ENCODE data around the gene MIOS. TPM values are rescaled to one million over a fixed set of nuclear protein-coding genes. Genes with fewer than 3 reads are reported as not detected.

Gene MIOS
- total and polyA plus RNA-seq, 5 donors = 9.4 to 26.0 (median 22.1) TPM

GRCh38 chr7:7582596-7582995 is 15.9 kb downstream of the MIOS start:
- Histone ChIP-seq H3K27me3 (ENCODE audit: control insufficient read depth, insufficient read depth) (no peaks in the 10 kb centered on the region), H3K4me3 (ENCODE audit: low read length) (no peak overlapping the region), H3K4me1 (ENCODE audit: control insufficient read depth, insufficient read depth, low read length) (peaks cover 1% of the 10 kb centered on the region), H3K9me3 (ENCODE audit: control insufficient read depth, low read length) (no peaks in the 10 kb centered on the region), H3K27ac (ENCODE audit: low read length) (no peak overlapping the region)
- intact Hi-C loops (cut with DNase I) = no loop called here
- DNase-seq (no peak), ATAC-seq (no peak)
- 73% methylated on average over 1 of the region's 1 CpG for WGBS

DNA sequence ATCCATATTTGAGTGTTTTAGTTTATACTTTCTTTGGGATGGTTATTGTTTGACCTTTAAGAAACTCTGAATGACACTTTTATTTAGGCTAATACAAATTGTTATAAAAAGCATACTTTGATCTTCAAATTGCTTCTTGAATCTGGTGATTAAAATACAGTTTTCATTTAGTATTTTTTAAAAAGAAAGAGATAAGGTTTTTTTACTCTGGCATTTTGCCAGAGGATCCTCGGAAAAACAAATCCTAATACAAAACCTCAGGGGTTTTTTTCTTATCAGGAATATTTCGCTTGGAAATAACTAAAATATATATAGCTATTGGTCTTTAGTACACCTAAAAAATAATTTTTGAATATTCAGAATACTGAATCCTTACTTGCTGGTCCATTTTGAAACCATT is 17.0 kb downstream of the MIOS start:
- no peak overlapping the region for H3K4me3 ChIP-seq (ENCODE audit: low read length)
- 49% methylated on average over 2 of the region's 2 CpGs for WGBS
- H3K27ac ChIP-seq (ENCODE audit: low read length) = no peak overlapping the region
- intact Hi-C loops (cut with DNase I) = no loop called here
- no peaks in the 10 kb centered on the region for H3K9me3 ChIP-seq (ENCODE audit: control insufficient read depth, low read length)
- H3K4me1 ChIP-seq (ENCODE audit: control insufficient read depth, insufficient read depth, low read length) = peaks cover 1% of the 10 kb centered on the region
- H3K27me3 ChIP-seq (ENCODE audit: control insufficient read depth, insufficient read depth) = no peaks in the 10 kb centered on the region
- ATAC-seq = no peak
- DNase-seq = no peak

DNA sequence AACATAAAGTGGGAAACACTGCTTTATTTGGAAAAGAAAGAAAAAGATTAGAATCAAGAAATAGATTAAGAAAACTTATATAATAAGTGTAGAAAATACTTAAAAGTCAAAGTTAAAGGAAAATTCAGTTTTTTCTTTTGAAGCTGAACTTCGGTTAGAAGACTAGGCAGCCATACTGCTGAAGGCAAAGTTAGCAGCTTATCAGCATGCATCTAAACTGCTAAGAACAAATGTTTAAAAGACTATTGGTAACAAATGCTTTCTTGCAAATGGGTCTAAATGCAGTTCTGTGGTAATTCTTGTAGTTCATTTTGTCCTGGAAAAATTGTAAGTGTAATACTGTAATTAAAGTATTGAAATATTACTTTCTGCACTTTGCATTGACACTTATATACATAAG is 18.0 kb downstream of the MIOS start:
- Histone ChIP-seq H3K4me3 (ENCODE audit: low read length) (no peak overlapping the region), H3K4me1 (ENCODE audit: control insufficient read depth, insufficient read depth, low read length) (peaks cover under 1% of the 10 kb centered on the region), H3K27ac (ENCODE audit: low read length) (no peak overlapping the region), H3K9me3 (ENCODE audit: control insufficient read depth, low read length) (no peaks in the 10 kb centered on the region), H3K27me3 (ENCODE audit: control insufficient read depth, insufficient read depth) (no peaks in the 10 kb centered on the region)
- intact Hi-C loops (cut with DNase I) = no loop called here
- ATAC-seq (no peak), DNase-seq (no peak)
- 94% methylated on average over 1 of the region's 1 CpG for WGBS

- no peaks in the 10 kb centered on the region for H3K27me3 ChIP-seq (ENCODE audit: control insufficient read depth, insufficient read depth)
- no peaks in the 10 kb centered on the region for H3K4me1 ChIP-seq (ENCODE audit: control insufficient read depth, insufficient read depth, low read length)
- DNase-seq = no peak
- WGBS = 94% methylated on average over 5 of the region's 5 CpGs
- H3K4me3 ChIP-seq (ENCODE audit: low read length) = no peak overlapping the region
- no peak for ATAC-seq
- intact Hi-C loops (cut with DNase I) = no loop called here
- no peak overlapping the region for H3K27ac ChIP-seq (ENCODE audit: low read length)
- no peaks in the 10 kb centered on the region for H3K9me3 ChIP-seq (ENCODE audit: control insufficient read depth, low read length)
These were observed 18.7 kb downstream of the MIOS start for GRCh38 chr7:7585241-7585928.

GRCh38 chr7:7595451-7595850 is 28.8 kb downstream of the MIOS start:
- WGBS = 49% methylated on average over 1 of the region's 1 CpG
- Histone ChIP-seq H3K27me3 (ENCODE audit: control insufficient read depth, insufficient read depth) (no peaks in the 10 kb centered on the region), H3K27ac (ENCODE audit: low read length) (no peak overlapping the region), H3K4me3 (ENCODE audit: low read length) (no peak overlapping the region), H3K4me1 (ENCODE audit: control insufficient read depth, insufficient read depth, low read length) (no peaks in the 10 kb centered on the region), H3K9me3 (ENCODE audit: control insufficient read depth, low read length) (no peaks in the 10 kb centered on the region)
- no peak for DNase-seq
- no peak for ATAC-seq
- intact Hi-C loops (cut with DNase I) = no loop called here

DNA sequence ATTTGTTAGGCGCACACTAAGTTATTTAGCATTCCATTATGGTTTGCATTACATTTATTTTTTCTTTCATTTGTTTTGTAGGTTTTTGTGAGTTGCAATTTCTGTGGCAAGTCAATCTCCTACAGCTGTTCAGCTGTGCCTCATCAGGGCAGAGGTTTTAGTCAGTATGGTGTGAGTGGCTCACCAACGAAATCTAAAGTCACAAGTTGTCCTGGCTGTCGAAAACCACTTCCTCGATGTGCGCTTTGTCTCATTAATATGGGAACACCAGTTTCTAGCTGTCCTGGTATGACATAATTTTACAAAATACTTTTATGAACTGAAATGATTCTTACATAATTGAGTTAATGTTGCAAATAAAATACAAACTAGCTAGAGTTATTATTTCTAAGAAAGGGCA is 29.5 kb downstream of the MIOS start:
- WGBS = 88% methylated on average over 5 of the region's 5 CpGs
- Histone ChIP-seq H3K4me1 (ENCODE audit: control insufficient read depth, insufficient read depth, low read length) (no peaks in the 10 kb centered on the region), H3K4me3 (ENCODE audit: low read length) (no peak overlapping the region), H3K27me3 (ENCODE audit: control insufficient read depth, insufficient read depth) (no peaks in the 10 kb centered on the region), H3K9me3 (ENCODE audit: control insufficient read depth, low read length) (no peaks in the 10 kb centered on the region), H3K27ac (ENCODE audit: low read length) (no peak overlapping the region)
- DNase-seq (no peak), ATAC-seq (no peak)
- intact Hi-C loops (cut with DNase I) = no loop called here

- H3K4me1 ChIP-seq (ENCODE audit: control insufficient read depth, insufficient read depth, low read length) = no peaks in the 10 kb centered on the region
- intact Hi-C loops (cut with DNase I) = no loop called here
- H3K9me3 ChIP-seq (ENCODE audit: control insufficient read depth, low read length) = no peaks in the 10 kb centered on the region
- ATAC-seq (no peak), DNase-seq (no peak)
- no peaks in the 10 kb centered on the region for H3K27me3 ChIP-seq (ENCODE audit: control insufficient read depth, insufficient read depth)
- H3K27ac ChIP-seq (ENCODE audit: low read length) = no peak overlapping the region
- H3K4me3 ChIP-seq (ENCODE audit: low read length) = no peak overlapping the region
- 59% methylated on average over 3 of the region's 3 CpGs for WGBS
These were observed 40.3 kb downstream of the MIOS start for GRCh38 chr7:7607010-7607409.

- Histone ChIP-seq H3K4me3 (ENCODE audit: low read length) (no peak overlapping the region), H3K9me3 (ENCODE audit: control insufficient read depth, low read length) (no peaks in the 10 kb centered on the region), H3K4me1 (ENCODE audit: control insufficient read depth, insufficient read depth, low read length) (no peaks in the 10 kb centered on the region), H3K27ac (ENCODE audit: low read length) (no peak overlapping the region), H3K27me3 (ENCODE audit: control insufficient read depth, insufficient read depth) (no peaks in the 10 kb centered on the region)
- WGBS = 89% methylated on average over 2 of the region's 2 CpGs
- no peak for DNase-seq
- intact Hi-C loops (cut with DNase I) = no loop called here
- ATAC-seq = no peak
These were observed 42.6 kb downstream of the MIOS start for GRCh38 chr7:7609330-7609729.

- H3K4me3 ChIP-seq (ENCODE audit: low read length) = no peak overlapping the region
- ATAC-seq (no peak), DNase-seq (no peak)
- H3K27ac ChIP-seq (ENCODE audit: low read length) = no peak overlapping the region
- intact Hi-C loops (cut with DNase I) = no loop called here
- H3K9me3 ChIP-seq (ENCODE audit: control insufficient read depth, low read length) = no peaks in the 10 kb centered on the region
- H3K4me1 ChIP-seq (ENCODE audit: control insufficient read depth, insufficient read depth, low read length) = no peaks in the 10 kb centered on the region
- no peaks in the 10 kb centered on the region for H3K27me3 ChIP-seq (ENCODE audit: control insufficient read depth, insufficient read depth)
- 85% methylated on average over 1 of the region's 1 CpG for WGBS
These were observed 45.8 kb downstream of the MIOS start for GRCh38 chr7:7612519-7612918.

DNA sequence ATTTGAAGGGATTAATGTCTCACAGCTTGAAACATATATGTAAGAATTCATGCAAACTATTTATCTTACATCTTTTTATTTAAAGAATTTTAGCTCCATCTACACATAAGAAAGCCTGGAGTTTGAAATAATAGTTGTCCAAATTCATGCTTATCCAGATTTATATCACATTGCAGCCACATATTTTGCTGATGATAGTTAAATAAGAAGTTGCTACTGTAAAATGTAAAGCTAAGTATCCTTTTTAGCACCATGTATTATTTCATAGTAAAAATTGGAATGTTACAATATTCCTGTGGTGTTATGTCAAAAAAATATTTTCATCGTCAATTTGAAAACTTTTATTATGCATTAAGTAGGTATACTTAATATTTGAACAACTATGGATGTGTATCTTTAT is 46.5 kb downstream of the MIOS start:
- 94% methylated on average over 1 of the region's 1 CpG for WGBS
- Histone ChIP-seq H3K4me3 (ENCODE audit: low read length) (no peak overlapping the region), H3K27me3 (ENCODE audit: control insufficient read depth, insufficient read depth) (no peaks in the 10 kb centered on the region), H3K4me1 (ENCODE audit: control insufficient read depth, insufficient read depth, low read length) (no peaks in the 10 kb centered on the region), H3K9me3 (ENCODE audit: control insufficient read depth, low read length) (no peaks in the 10 kb centered on the region), H3K27ac (ENCODE audit: low read length) (no peak overlapping the region)
- ATAC-seq (no peak), DNase-seq (no peak)
- intact Hi-C loops (cut with DNase I) = no loop called here

DNA sequence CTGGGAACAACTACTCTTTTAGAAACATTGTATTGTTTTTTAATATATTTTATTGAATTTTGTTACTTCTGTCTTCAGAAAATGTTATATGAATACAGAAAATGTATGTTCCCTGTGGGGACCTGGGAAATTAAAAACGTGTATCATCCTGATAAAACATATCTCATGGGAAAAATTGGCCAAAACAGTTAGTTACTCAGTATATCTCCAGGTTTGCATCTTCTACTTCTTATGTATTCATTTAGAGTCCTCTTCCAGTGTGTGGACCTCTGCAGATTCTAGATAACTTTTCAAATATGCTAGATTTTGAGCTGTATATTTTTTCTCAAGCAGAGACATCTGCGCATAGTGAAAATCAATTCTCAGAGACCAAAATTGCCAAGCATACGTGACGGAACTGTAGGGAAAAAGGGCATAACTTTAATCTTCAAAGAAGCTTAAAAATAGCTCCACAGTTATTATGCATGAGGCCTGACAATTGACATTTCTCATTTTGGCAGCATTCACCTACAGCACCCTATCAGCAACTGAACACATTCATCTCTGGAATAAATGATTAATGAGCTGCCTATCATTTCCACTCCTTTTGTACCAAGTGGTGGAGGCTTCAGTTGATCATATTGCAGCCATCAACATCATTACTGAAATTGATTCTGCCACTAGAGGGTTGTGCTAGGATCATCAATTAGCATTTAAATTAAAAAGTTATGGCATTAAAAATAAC is 47.5 kb downstream of the MIOS start:
- no peaks in the 10 kb centered on the region for H3K27me3 ChIP-seq (ENCODE audit: control insufficient read depth, insufficient read depth)
- H3K9me3 ChIP-seq (ENCODE audit: control insufficient read depth, low read length) = no peaks in the 10 kb centered on the region
- intact Hi-C loops (cut with DNase I) = no loop called here
- WGBS = 63% methylated on average over 4 of the region's 4 CpGs
- ATAC-seq (no peak), DNase-seq (no peak)
- H3K4me1 ChIP-seq (ENCODE audit: control insufficient read depth, insufficient read depth, low read length) = no peaks in the 10 kb centered on the region
- no peak overlapping the region for H3K27ac ChIP-seq (ENCODE audit: low read length)
- no peak overlapping the region for H3K4me3 ChIP-seq (ENCODE audit: low read length)
